Measurements from ENCODE around the gene GPHN. TPM values are rescaled to one million over a fixed set of nuclear protein-coding genes. Genes with fewer than 3 reads are reported as not detected.

GPHN gene
- total RNA-seq, 2 experiments from 2014 or later = 26.3 to 26.6 TPM

DNA sequence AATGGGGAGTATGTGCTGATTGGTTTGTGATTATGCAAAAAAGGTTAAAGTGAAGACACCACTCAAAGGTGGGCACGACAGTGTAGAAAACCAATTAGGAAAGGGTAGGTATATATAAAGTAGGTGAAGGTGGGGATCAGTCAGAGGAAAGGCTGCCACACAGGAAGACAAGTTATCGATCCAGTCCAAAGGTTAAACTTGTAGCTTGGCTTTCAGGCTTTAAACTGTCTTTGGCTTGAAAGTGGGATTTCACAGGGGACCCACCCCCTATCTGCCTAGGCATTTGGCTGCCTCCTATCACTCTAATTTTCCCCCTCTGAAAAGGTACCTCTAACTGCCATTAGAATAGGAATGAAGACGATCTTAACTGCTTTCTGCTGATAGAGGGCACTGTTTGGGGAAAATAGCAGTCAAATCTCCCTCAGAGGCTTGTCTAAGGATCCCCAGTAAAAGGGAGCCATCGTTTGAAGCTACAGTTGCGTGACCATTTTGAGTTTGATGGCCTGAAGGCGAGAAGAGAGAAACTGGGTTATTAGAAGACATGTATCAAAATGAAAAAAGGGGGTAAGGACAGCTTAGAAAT is 250.2 kb downstream of the GPHN start:
- intact Hi-C loops (cut with micrococcal nuclease) = no loop called here
- Mint-ChIP-seq H3K27me3 (no peaks in the 10 kb centered on the region), H3K4me1 (ENCODE audit: low read depth) (no peaks in the 10 kb centered on the region), H3K27ac (no peak overlapping the region), H3K9me3 (peaks cover 3% of the 10 kb centered on the region), H3K4me3 (no peak overlapping the region), H3K36me3 (ENCODE audit: low read depth) (no peaks in the 10 kb centered on the region)
- DNase-seq (no peak), ATAC-seq (no peak)
- TF ChIP-seq, protein P1, sequence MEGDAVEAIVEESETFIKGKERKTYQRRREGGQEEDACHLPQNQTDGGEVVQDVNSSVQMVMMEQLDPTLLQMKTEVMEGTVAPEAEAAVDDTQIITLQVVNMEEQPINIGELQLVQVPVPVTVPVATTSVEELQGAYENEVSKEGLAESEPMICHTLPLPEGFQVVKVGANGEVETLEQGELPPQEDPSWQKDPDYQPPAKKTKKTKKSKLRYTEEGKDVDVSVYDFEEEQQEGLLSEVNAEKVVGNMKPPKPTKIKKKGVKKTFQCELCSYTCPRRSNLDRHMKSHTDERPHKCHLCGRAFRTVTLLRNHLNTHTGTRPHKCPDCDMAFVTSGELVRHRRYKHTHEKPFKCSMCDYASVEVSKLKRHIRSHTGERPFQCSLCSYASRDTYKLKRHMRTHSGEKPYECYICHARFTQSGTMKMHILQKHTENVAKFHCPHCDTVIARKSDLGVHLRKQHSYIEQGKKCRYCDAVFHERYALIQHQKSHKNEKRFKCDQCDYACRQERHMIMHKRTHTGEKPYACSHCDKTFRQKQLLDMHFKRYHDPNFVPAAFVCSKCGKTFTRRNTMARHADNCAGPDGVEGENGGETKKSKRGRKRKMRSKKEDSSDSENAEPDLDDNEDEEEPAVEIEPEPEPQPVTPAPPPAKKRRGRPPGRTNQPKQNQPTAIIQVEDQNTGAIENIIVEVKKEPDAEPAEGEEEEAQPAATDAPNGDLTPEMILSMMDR (IDR thresholded peaks at IDR 0.05) = no peak
- ChIA-PET POLR2A (no interaction called here), CTCF (no interaction called here)

DNA sequence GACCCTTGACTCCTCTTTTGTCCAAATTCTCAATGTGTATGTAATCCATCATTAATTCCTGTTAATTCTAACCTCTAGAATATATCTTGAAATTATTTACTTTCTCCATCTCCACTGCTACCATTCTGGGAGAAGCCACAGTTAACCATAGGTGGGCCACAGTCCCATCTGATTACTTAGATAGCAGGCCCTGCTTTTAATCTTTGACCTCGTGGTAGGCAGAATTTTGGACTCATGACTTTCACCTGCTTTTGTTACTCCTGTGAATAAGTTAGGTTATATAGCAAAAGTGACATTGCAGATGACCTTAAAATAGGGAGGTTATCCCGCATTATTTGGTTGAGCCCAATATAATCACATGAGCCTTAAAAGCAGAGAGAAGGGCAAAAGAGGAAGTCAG is 264.2 kb downstream of the GPHN start:
- Mint-ChIP-seq H3K4me1 (ENCODE audit: low read depth) (no peaks in the 10 kb centered on the region), H3K9me3 (no peaks in the 10 kb centered on the region), H3K27me3 (no peaks in the 10 kb centered on the region), H3K4me3 (no peak overlapping the region), H3K27ac (no peak overlapping the region), H3K36me3 (ENCODE audit: low read depth) (no peaks in the 10 kb centered on the region)
- intact Hi-C loops (cut with micrococcal nuclease) = no loop called here
- TF ChIP-seq, protein P1 (IDR thresholded peaks at IDR 0.05) = no peak
- no peak for ATAC-seq
- CTCF ChIA-PET = no interaction called here
- no peak for DNase-seq
- POLR2A ChIA-PET = no interaction called here

DNA sequence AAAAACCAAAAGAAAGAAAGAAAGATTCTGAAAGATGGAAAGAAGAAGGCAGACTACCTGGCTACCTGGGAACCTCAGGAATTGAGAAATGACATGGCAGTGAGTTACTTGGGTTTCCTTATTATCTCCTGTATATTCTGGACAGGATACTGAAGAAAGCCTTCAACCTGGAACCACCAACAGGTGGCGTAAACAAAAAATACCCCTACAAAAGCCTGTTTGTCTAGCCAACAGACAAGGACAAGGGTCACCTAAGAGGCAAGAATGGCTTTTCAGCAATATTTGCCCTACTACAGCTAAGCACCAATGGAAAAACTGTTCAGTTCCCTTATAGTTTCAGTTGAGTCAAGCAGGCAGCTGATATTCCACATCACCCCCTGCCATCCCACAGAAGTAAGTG is 274.9 kb downstream of the GPHN start:
- CTCF ChIA-PET = no interaction called here
- DNase-seq = no peak
- H3K4me3 Mint-ChIP-seq = no peak overlapping the region
- TF ChIP-seq, protein P1 (IDR thresholded peaks at IDR 0.05) = no peak
- no peak for ATAC-seq
- intact Hi-C loops (cut with micrococcal nuclease) = no loop called here
- POLR2A ChIA-PET = no interaction called here
- H3K27me3 Mint-ChIP-seq = no peaks in the 10 kb centered on the region
- H3K9me3 Mint-ChIP-seq = peaks cover 5% of the 10 kb centered on the region
- peaks cover 4% of the 10 kb centered on the region for H3K36me3 Mint-ChIP-seq (ENCODE audit: low read depth)
- H3K4me1 Mint-ChIP-seq (ENCODE audit: low read depth) = no peaks in the 10 kb centered on the region
- no peak overlapping the region for H3K27ac Mint-ChIP-seq

DNA sequence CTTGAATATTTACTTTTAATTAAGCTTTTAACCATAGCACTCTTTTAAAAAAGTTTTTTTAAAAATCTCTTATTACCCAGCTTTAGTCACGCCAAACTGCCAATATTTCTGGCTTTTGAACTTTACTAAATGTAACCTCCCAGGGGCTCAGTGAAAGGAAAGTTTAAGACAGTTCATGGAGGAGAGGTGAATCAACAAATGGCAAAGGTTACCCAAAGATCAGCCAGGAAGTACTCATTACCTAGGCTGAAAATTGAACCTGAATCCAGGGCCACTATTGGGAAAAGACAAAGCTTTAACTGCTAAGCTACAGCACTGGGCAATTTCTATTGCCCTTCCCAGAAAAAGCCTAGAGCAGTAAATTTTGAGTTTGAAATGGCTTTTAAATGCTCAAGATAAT is 282.2 kb downstream of the GPHN start:
- DNase-seq = no peak
- TF ChIP-seq, protein P1 (IDR thresholded peaks at IDR 0.05) = no peak
- Mint-ChIP-seq H3K27ac (no peak overlapping the region), H3K4me1 (ENCODE audit: low read depth) (no peaks in the 10 kb centered on the region), H3K36me3 (ENCODE audit: low read depth) (peaks cover 5% of the 10 kb centered on the region), H3K4me3 (no peak overlapping the region), H3K9me3 (peaks cover 15% of the 10 kb centered on the region), H3K27me3 (no peaks in the 10 kb centered on the region)
- ChIA-PET CTCF (no interaction called here), POLR2A (interaction anchor here (0.7 kb wide), 1 partner anchor 56 kb away, joined by 3 read pairs; no protein-coding TSS in a partner anchor)
- intact Hi-C loops (cut with micrococcal nuclease) = no loop called here
- no peak for ATAC-seq

GRCh38 chr14:66802962-66803361 is 295.0 kb downstream of the GPHN start:
- no peaks in the 10 kb centered on the region for H3K4me1 Mint-ChIP-seq (ENCODE audit: low read depth)
- DNase-seq (no peak), ATAC-seq (no peak)
- H3K27ac Mint-ChIP-seq = no peak overlapping the region
- H3K27me3 Mint-ChIP-seq = no peaks in the 10 kb centered on the region
- peaks cover 29% of the 10 kb centered on the region for H3K36me3 Mint-ChIP-seq (ENCODE audit: low read depth)
- ChIA-PET CTCF (no interaction called here), POLR2A (no interaction called here)
- H3K9me3 Mint-ChIP-seq = peaks cover 26% of the 10 kb centered on the region
- intact Hi-C loops (cut with micrococcal nuclease) = no loop called here
- TF ChIP-seq, protein P1 (IDR thresholded peaks at IDR 0.05) = no peak
- no peak overlapping the region for H3K4me3 Mint-ChIP-seq

Data from activated CD8-positive, alpha-beta T cell treated with anti-CD3 and anti-CD28 coated beads for 36 hours (primary cell).